Endothelial cell of umbilical vein (primary cell): Measurements from ENCODE around the gene SLC12A7. TPM values are rescaled to one million over a fixed set of nuclear protein-coding genes. Genes with fewer than 3 reads are reported as not detected.

Experiments
- BruUV-seq: library from RNA; stranded (reverse); fragments of 400-500 nt; replicated peaks from 2 replicates; lab custom pipeline; 2021; lab: Mats Ljungman, UMichigan
- CTCF ChIA-PET: fragments of 300-600, 350-600 bp; sonication (Branson Sonifier 250); formaldehyde crosslinking; loops from one replicate; lab custom pipeline; 2021; ENCODE audit warnings: antibody characterized with exemption, inconsistent platforms; lab: Charles Lee
- POLR2A ChIA-PET: fragments of 300-600, 350-600 bp; sonication (Branson Sonifier 250); formaldehyde crosslinking; loops from one replicate; lab custom pipeline; 2021; ENCODE audit warnings: antibody characterized with exemption, inconsistent platforms; lab: Charles Lee
- DNase-seq: peaks from one replicate; pipeline ENCODE4 v3.0.0-alpha.2; 2011; ENCODE audit warnings: low read depth, low spot score
- FAIRE-seq: peaks from 2 replicates; lab custom pipeline; 2011; peaks lifted over from hg19 to GRCh38; lab: Jason Lieb, UNC
- H2AFZ ChIP-seq: 2 replicates; pipeline ENCODE4 v1.6.0; 2012; ENCODE audit warnings: low read depth, low read length, control low read depth, inconsistent platforms
- H3K27ac ChIP-seq: 2 replicates; pipeline ENCODE4 v1.5.1; 2011; ENCODE audit warnings: low read depth, mild to moderate bottlenecking, control low read depth, low read length, moderate library complexity; ENCODE audit not compliant: insufficient read depth
- H3K27me3 ChIP-seq, 2 experiments: 2 replicates each; pipeline versions ENCODE4 v1.6.0 to v1.6.1; 2011; ENCODE audit warnings: low read length in 2 of 2, mixed read lengths in 1 of 2; ENCODE audit not compliant: control insufficient read depth in 2 of 2, insufficient read depth in 2 of 2
- H3K36me3 ChIP-seq, 2 experiments: 2 replicates in 1 of 2; 3 replicates in 1 of 2; pipeline ENCODE4 v1.5.1; 2011; ENCODE audit warnings: low read length in 2 of 2, mild to moderate bottlenecking in 1 of 2, moderate library complexity in 1 of 2; ENCODE audit not compliant: control insufficient read depth in 2 of 2, insufficient read depth in 2 of 2; ENCODE audit errors: extremely low read depth in 1 of 2
- H3K4me1 ChIP-seq: 3 replicates; pipeline ENCODE4 v1.5.1; 2011; ENCODE audit warnings: mild to moderate bottlenecking, low read length; ENCODE audit not compliant: control insufficient read depth, insufficient read depth; ENCODE audit errors: extremely low read depth
- H3K4me2 ChIP-seq: 2 replicates; pipeline ENCODE4 v1.6.1; 2011; ENCODE audit warnings: low read length, control low read depth, mixed read lengths; ENCODE audit not compliant: insufficient read depth
- H3K4me3 ChIP-seq, 3 experiments: fragments of 200-600 bp in 1 of 3; sonication (generic), shearing (Covaris generic) in 1 of 3; replicated peaks in 1 of 3; 2 replicates each; pipeline ENCODE4 v1.5.1; 2011 to 2016; ENCODE audit warnings: control low read depth in 3 of 3, low read length in 3 of 3, mild to moderate bottlenecking in 2 of 3, inconsistent platforms in 1 of 3, low read depth in 1 of 3, moderate library complexity in 1 of 3; ENCODE audit not compliant: insufficient read depth in 1 of 3
- H3K79me2 ChIP-seq: 2 replicates; pipeline ENCODE4 v1.6.0; 2012; ENCODE audit warnings: low read length, inconsistent platforms; ENCODE audit not compliant: control insufficient read depth, insufficient read depth
- H3K9ac ChIP-seq: replicated peaks from 2 replicates; pipeline ENCODE3; 2011; ENCODE audit warnings: low read length, control low read depth; ENCODE audit not compliant: insufficient read depth; ENCODE audit errors: extremely low read depth
- H3K9me1 ChIP-seq: replicated peaks from 3 replicates; pipeline ENCODE4 v1.6.0; 2011; ENCODE audit warnings: mild to moderate bottlenecking, low read length; ENCODE audit not compliant: control insufficient read depth, insufficient read depth; ENCODE audit errors: extremely low read depth
- H3K9me3 ChIP-seq: replicated peaks from 2 replicates; pipeline ENCODE4 v1.5.1; 2012; ENCODE audit warnings: low read length, inconsistent platforms; ENCODE audit not compliant: control insufficient read depth, insufficient read depth
- H4K20me1 ChIP-seq: replicated peaks from 2 replicates; pipeline ENCODE3; 2011; ENCODE audit warnings: mild to moderate bottlenecking, low read length; ENCODE audit not compliant: control insufficient read depth, insufficient read depth; ENCODE audit errors: extremely low read depth
- CTCF ChIP-seq, 2 donors: IDR thresholded peaks; 1 replicate in 1 of 2; 2 replicates in 1 of 2; pipeline ENCODE4 v1.5.1; 2011; ENCODE audit warnings: low read length in 2 of 2, mild to moderate bottlenecking in 2 of 2, moderate library complexity in 2 of 2, control low read depth in 1 of 2, inconsistent platforms in 1 of 2, low read depth in 1 of 2; ENCODE audit not compliant: insufficient read depth in 1 of 2; ENCODE audit errors: extremely low read depth in 1 of 2
- EZH2 ChIP-seq: IDR thresholded peaks from 2 replicates; pipeline ENCODE4 v1.6.1; 2012; ENCODE audit warnings: borderline replicate concordance, low read depth, mild to moderate bottlenecking, moderate library complexity, low read length, inconsistent platforms; ENCODE audit not compliant: severe bottlenecking
- FOS ChIP-seq: IDR thresholded peaks from 2 replicates; pipeline ENCODE4 v1.6.1; 2011; ENCODE audit warnings: mild to moderate bottlenecking, low read length, moderate library complexity, borderline replicate concordance; ENCODE audit not compliant: insufficient read depth
- GATA2 ChIP-seq: IDR thresholded peaks from 2 replicates; pipeline ENCODE4 v1.7.0; 2011; ENCODE audit warnings: low read depth, mild to moderate bottlenecking, moderate library complexity, mixed read lengths, low read length; ENCODE audit not compliant: insufficient read length, insufficient read depth
- POLR2A ChIP-seq: IDR thresholded peaks from 2 replicates; pipeline ENCODE4 v1.6.1; 2012; ENCODE audit warnings: low read depth, mild to moderate bottlenecking, control low read depth, low read length
- dilution Hi-C: fragments of 300-500 bp; cut with MboI; formaldehyde crosslinking; loops from one replicate; pipeline ENCODE4 v1.15.0; 2019; ENCODE audit warnings: low sequenced_read_pairs; ENCODE audit not compliant: extremely low pct_ligation_motif_present
- intact Hi-C: fragments of 100-400 bp; cut with micrococcal nuclease; formaldehyde crosslinking; loops from one replicate; pipeline ENCODE4 v1.10.0; 2022
- polyA plus RNA-seq, 4 experiments: library from polyadenylated mRNA; depleted of rRNA in 3 of 4; stranded (reverse) in 3 of 4; unstranded in 1 of 4; fragments of >200 nt; gene quantifications; 2 replicates each; pipeline versions ENCODE4 v1.2.1 to v1.2.3, GENCODE V29; 2011 to 2012; ENCODE audit warnings: missing spikeins in 1 of 4
- total RNA-seq: library from RNA; stranded (reverse); gene quantifications from 2 replicates; pipeline ENCODE4 v1.2.3, GENCODE V29; 2021

The SLC12A7 gene
- total and polyA plus RNA-seq, 2 donors (not counting 3 experiments of a cell fraction or from before 2014, with no cell fraction given) = 16.4 to 38.8 TPM

GRCh38 chr5:1137567-1138444 lies 25.9 kb upstream of the SLC12A7 start:
- POLR2A ChIA-PET = no interaction called here
- H3K27ac ChIP-seq = no peak overlapping the region
- no peaks in the 10 kb centered on the region for H3K27me3 ChIP-seq
- H3K4me3 ChIP-seq = no peak overlapping the region
- intact Hi-C loops = no loop called here
- no peaks in the 10 kb centered on the region for H3K4me1 ChIP-seq
- no peak overlapping the region for H3K4me2 ChIP-seq
- dilution Hi-C loops = no loop called here
- H3K79me2 ChIP-seq = no peaks in the 10 kb centered on the region
- DNase-seq = no peak
- no peaks in the 10 kb centered on the region for H3K36me3 ChIP-seq
- TF ChIP-seq POLR2A (no peak), EZH2 (no peak), CTCF (IDR thresholded peaks at IDR 0.05; ENCODE audit: extremely low read depth in 1 of 2, insufficient read depth in 1 of 2, low read depth in 1 of 2, low read length in 2 of 2) (no peak), FOS (no peak), GATA2 (no peak)
- no peaks in the 10 kb centered on the region for H3K9me1 ChIP-seq
- no peak for FAIRE-seq
- no peaks in the 10 kb centered on the region for H3K9me3 ChIP-seq
- H3K9ac ChIP-seq = no peak overlapping the region
- H4K20me1 ChIP-seq = no peaks in the 10 kb centered on the region
- CTCF ChIA-PET = interaction anchor here (1.0 to 3.6 kb wide), 4 partner anchors 13 to 215 kb away, joined by 3 to 39 read pairs (median 3); no protein-coding TSS in a partner anchor
- no TSS peak for BruUV-seq
- no peak overlapping the region for H2AFZ ChIP-seq
